HFFc6 (cell line): ENCODE data around the gene BUB3. TPM values are rescaled to one million over a fixed set of nuclear protein-coding genes. Genes with fewer than 3 reads are reported as not detected.

Experiments
- DNase-seq: peaks from one replicate; pipeline ENCODE4 v3.0.0-alpha.2; 2018
- H3K27ac Mint-ChIP-seq: 2 replicates; pipeline ENCODE4 v1.8.0; 2020; ENCODE audit warnings: mild to moderate bottlenecking, mixed read lengths
- H3K27me3 Mint-ChIP-seq: 2 replicates; pipeline ENCODE4 v1.8.0; 2021; ENCODE audit warnings: mild to moderate bottlenecking, moderate library complexity, mixed read lengths; ENCODE audit not compliant: insufficient read depth
- H3K36me3 Mint-ChIP-seq: 2 replicates; pipeline ENCODE4 v1.8.0; 2021; ENCODE audit warnings: low read depth, mixed read lengths
- H3K4me1 Mint-ChIP-seq: 2 replicates; pipeline ENCODE4 v1.8.0; 2020; ENCODE audit warnings: low read depth, mixed read lengths
- H3K4me3 Mint-ChIP-seq: 2 replicates; pipeline ENCODE4 v1.8.0; 2020; ENCODE audit warnings: mild to moderate bottlenecking, moderate library complexity, mixed read lengths
- H3K9me3 Mint-ChIP-seq: 2 replicates; pipeline ENCODE4 v1.8.0; 2020; ENCODE audit warnings: mild to moderate bottlenecking, mixed read lengths
- CTCF ChIP-seq: fragments of 200-600 bp; sonication (generic); IDR thresholded peaks from 2 replicates; pipeline ENCODE4 v1.5.0; 2021; ENCODE audit warnings: antibody characterized with exemption, mild to moderate bottlenecking
- total RNA-seq, 6 experiments: library from RNA; stranded (reverse); fragmentation: NEBNext Ultra II Directional; extraction: Animal tissue kit (Norgen Biotek cat#: 25700); gene quantifications; 2 replicates in 1 of 6; 3 replicates in 5 of 6; pipeline ENCODE4 v1.2.3, GENCODE V29; 2021

Gene BUB3
- total RNA-seq, 6 experiments from 2014 or later, result 154 to 214 (median 202) TPM

- Mint-ChIP-seq H3K27me3 (peaks cover 84% of the 10 kb centered on the region), H3K36me3 (no peaks in the 10 kb centered on the region), H3K4me3 (no peak overlapping the region), H3K4me1 (peaks cover 18% of the 10 kb centered on the region; the same call in 1 of the 2 replicates), H3K27ac (no peak overlapping the region), H3K9me3 (no peaks in the 10 kb centered on the region)
- no peak for TF ChIP-seq CTCF
- no peak for DNase-seq
Measured at GRCh38 chr10:123140164-123140982, 13.8 kb upstream of the BUB3 start.

GRCh38 chr10:123140983-123141390, 13.2 kb upstream of the BUB3 start:
- TF ChIP-seq CTCF, result no peak
- Mint-ChIP-seq H3K36me3 (no peaks in the 10 kb centered on the region), H3K4me3 (no peak overlapping the region), H3K27me3 (peaks cover 87% of the 10 kb centered on the region), H3K4me1 (peaks cover 18% of the 10 kb centered on the region; the same call in 1 of the 2 replicates), H3K9me3 (no peaks in the 10 kb centered on the region), H3K27ac (no peak overlapping the region)
- DNase-seq, result no peak

GRCh38 chr10:123141791-123142700, 12.2 kb upstream of the BUB3 start:
- Mint-ChIP-seq H3K4me3 (no peak overlapping the region), H3K27me3 (peaks cover 86% of the 10 kb centered on the region), H3K27ac (no peak overlapping the region), H3K9me3 (no peaks in the 10 kb centered on the region), H3K36me3 (no peaks in the 10 kb centered on the region), H3K4me1 (peaks cover 18% of the 10 kb centered on the region; the same call in 1 of the 2 replicates)
- no peak for DNase-seq
- no peak for TF ChIP-seq CTCF

GRCh38 chr10:123142701-123143161, 11.5 kb upstream of the BUB3 start:
- Mint-ChIP-seq H3K27me3 (peaks cover 88% of the 10 kb centered on the region), H3K9me3 (no peaks in the 10 kb centered on the region), H3K27ac (no peak overlapping the region), H3K4me1 (peaks cover 18% of the 10 kb centered on the region; the same call in 1 of the 2 replicates), H3K36me3 (no peaks in the 10 kb centered on the region), H3K4me3 (no peak overlapping the region)
- no peak for DNase-seq
- TF ChIP-seq CTCF, result no peak

- Mint-ChIP-seq H3K27me3 (peaks cover 83% of the 10 kb centered on the region), H3K4me1 (peaks cover 18% of the 10 kb centered on the region; the same call in 1 of the 2 replicates), H3K9me3 (no peaks in the 10 kb centered on the region), H3K4me3 (no peak overlapping the region), H3K36me3 (no peaks in the 10 kb centered on the region), H3K27ac (no peak overlapping the region)
- no peak for DNase-seq
- TF ChIP-seq CTCF, result no peak
Measured at GRCh38 chr10:123143162-123143824, 10.9 kb upstream of the BUB3 start.
